ENCODE data around the gene PTPN1.

- TF ChIP-seq CTCF (IDR thresholded peaks at IDR 0.05) (no peak), POLR2A (IDR thresholded peaks at IDR 0.05) (no peak)
These were observed 111.0 kb downstream of the PTPN1 start for GRCh38 chr20:50621068-50621665.
